Astrocyte (in vitro differentiated cells and primary cell): Measurements from ENCODE around the gene TUB.

Experiments used
- CTCF ChIP-seq: IDR thresholded peaks from 2 replicates; pipeline ENCODE4 v1.5.1; 2011; ENCODE audit warnings: low read depth, mild to moderate bottlenecking, inconsistent platforms, low read length, moderate library complexity; ENCODE audit not compliant: insufficient read depth
- EZH2 ChIP-seq: IDR thresholded peaks from 2 replicates; pipeline ENCODE4 v1.6.1; 2012; ENCODE audit warnings: mild to moderate bottlenecking, low read length, inconsistent platforms; ENCODE audit not compliant: insufficient read depth

GRCh38 chr11:8083088-8083395 lies 2.0 kb downstream of the TUB start:
- TF ChIP-seq CTCF: no peak
- no peak for TF ChIP-seq EZH2
